ENCODE measurements around the gene AK5. TPM values are rescaled to one million over a fixed set of nuclear protein-coding genes. Genes with fewer than 3 reads are reported as not detected.

AK5 gene
- total and polyA plus RNA-seq, 2 of the 13 experiments (the other 11 are each of a cell fraction or from before 2014, with no cell fraction given) = not detected

DNA sequence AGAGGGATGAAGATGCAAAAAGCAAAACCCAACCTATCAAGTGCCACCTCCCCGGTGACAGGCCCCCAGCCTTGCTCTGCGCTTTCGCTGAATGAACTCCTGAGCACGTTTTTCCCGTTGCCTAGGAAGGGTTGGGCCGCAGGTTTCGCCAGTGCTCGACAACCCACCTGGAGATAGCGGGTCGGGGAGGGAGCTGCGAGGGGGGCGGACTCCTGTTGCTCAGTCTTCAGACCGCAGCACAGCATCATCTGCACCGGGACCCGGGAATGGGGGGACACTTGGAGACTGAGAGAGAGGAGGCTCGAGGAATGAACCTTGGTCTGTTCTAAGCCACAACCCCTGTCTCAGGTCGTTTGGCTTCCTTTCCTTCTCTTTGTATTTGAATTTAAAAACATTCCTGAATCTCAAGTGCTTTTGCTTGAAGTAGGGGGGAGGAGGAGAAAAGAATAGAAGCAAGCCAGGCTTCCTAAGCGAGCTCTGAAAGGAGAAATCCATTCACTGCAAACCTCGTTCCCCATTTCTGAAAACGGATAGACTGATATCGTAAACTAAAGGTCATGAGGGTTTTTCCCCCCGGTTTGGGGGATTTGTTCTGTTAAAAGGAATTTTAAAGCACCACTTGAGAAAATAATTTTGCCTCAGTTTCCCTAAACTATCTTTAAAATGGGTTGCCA, 1.2 kb downstream of the AK5 start:
- WGBS (ENCODE audit: low lambda C conversion rate) = 21% methylated on average over 12 of the region's 22 CpGs
- ATAC-seq (peak; percentile 24; the same call in 2 of the 3 replicates), FAIRE-seq (no peak), DNase-seq (ENCODE audit: low spot score) (no peak)
- Histone ChIP-seq H3K27me3 (ENCODE audit: control insufficient read depth in 1 of 2, insufficient read depth in 2 of 2, low read length in 2 of 2) (peaks cover 7 to 46% of the 10 kb centered on the region in 2 experiments; a peak in 4 of 5 replicates), H3K9ac (ENCODE audit: insufficient read depth, low read depth, low read length) (no peak overlapping the region), H4K20me1 (ENCODE audit: insufficient read depth, low read length) (no peaks in the 10 kb centered on the region), H3K79me2 (ENCODE audit: insufficient read depth, low read length) (no peaks in the 10 kb centered on the region), H3K4me2 (ENCODE audit: low read depth, low read length) (peak overlapping the region; percentile 60), H2AFZ (ENCODE audit: low read length) (no peak overlapping the region), H3K4me1 (ENCODE audit: insufficient read depth, low read length) (peaks cover 8% of the 10 kb centered on the region), H3K36me3 (replicated peaks in 1 of 2; ENCODE audit: control insufficient read depth in 1 of 2, insufficient read depth in 2 of 2, low read length in 2 of 2) (no peaks in the 10 kb centered on the region), H3K27ac (ENCODE audit: extremely low read length, insufficient read depth, low read length) (no peak overlapping the region), H3K4me3 (replicated peaks in 1 of 3; ENCODE audit: insufficient read depth in 1 of 3, low read depth in 2 of 3, low read length in 3 of 3) (0 out of 6 replicates have a peak overlapping the region, but pooled peaks of 1 of the 3 experiments have one; percentile 15), H3K9me3 (ENCODE audit: low read length) (no peaks in the 10 kb centered on the region)
- no peak for TF ChIP-seq ZNF460 (CRISPR knock-in tag; IDR thresholded peaks at IDR 0.05; ENCODE audit: borderline replicate concordance)
- no peak for TF ChIP-seq BORCS8-MEF2B (CRISPR knock-in tag; IDR thresholded peaks at IDR 0.05)
- TF ChIP-seq, protein P1, sequence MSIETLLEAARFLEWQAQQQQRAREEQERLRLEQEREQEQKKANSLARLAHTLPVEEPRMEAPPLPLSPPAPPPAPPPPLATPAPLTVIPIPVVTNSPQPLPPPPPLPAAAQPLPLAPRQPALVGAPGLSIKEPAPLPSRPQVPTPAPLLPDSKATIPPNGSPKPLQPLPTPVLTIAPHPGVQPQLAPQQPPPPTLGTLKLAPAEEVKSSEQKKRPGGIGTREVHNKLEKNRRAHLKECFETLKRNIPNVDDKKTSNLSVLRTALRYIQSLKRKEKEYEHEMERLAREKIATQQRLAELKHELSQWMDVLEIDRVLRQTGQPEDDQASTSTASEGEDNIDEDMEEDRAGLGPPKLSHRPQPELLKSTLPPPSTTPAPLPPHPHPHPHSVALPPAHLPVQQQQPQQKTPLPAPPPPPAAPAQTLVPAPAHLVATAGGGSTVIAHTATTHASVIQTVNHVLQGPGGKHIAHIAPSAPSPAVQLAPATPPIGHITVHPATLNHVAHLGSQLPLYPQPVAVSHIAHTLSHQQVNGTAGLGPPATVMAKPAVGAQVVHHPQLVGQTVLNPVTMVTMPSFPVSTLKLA (IDR thresholded peaks at IDR 0.05) = no peak
- no peak for TF ChIP-seq PCBP1 (IDR thresholded peaks at IDR 0.05; ENCODE audit: borderline replicate concordance, low read depth, low read length)
- no peak for TF ChIP-seq ZFP1 (CRISPR knock-in tag; IDR thresholded peaks at IDR 0.05)
- TF ChIP-seq NFYB (CRISPR knock-in tag; IDR thresholded peaks at IDR 0.05) = no peak
- TF ChIP-seq FOXO4 (CRISPR knock-in tag; conservative IDR thresholded peaks at IDR 0.05) = no peak
- TF ChIP-seq EZH2 (conservative IDR thresholded peaks at IDR 0.05; ENCODE audit: low read depth, low read length) = no peak
- in situ Hi-C loops (cut with HindIII; ENCODE audit: extremely low pct_ligation_motif_present, low pct_unique_long_range_greater_than_20kb) (no loop called here), intact Hi-C loops (cut with micrococcal nuclease; ENCODE audit: unreplicated experiment) (no loop called here)
- no TSS peak for BruUV-seq (replicated peaks)
- ChIA-PET CTCF (ENCODE audit: low intra/inter-chr PET ratio, low total read pairs) (no interaction called here), POLR2A (no interaction called here)
